Neuronal stem cell (in vitro differentiated cells): Measurements from ENCODE around the gene SRSF3.

Source experiments
- DNase-seq: peaks from one replicate; pipeline ENCODE4 v3.0.0-alpha.2; 2013; ENCODE audit warnings: low spot score
- H2AFZ ChIP-seq: one replicate; pipeline ENCODE4 v1.6.1; 2013; ENCODE audit warnings: mild to moderate bottlenecking, low read length, inconsistent platforms
- H2AK5ac ChIP-seq: 2 replicates; pipeline ENCODE4 v1.6.1; 2013; ENCODE audit warnings: low read depth, mild to moderate bottlenecking, inconsistent platforms, low read length, moderate library complexity, mixed read lengths
- H2BK120ac ChIP-seq: 2 replicates; pipeline ENCODE4 v1.6.1; 2013; ENCODE audit warnings: low read depth, mild to moderate bottlenecking, inconsistent platforms, low read length, moderate library complexity, mixed read lengths
- H2BK12ac ChIP-seq: one replicate; pipeline ENCODE4 v1.6.1; 2013; ENCODE audit warnings: low read length, inconsistent platforms
- H2BK15ac ChIP-seq: 2 replicates; pipeline ENCODE4 v1.6.1; 2013; ENCODE audit warnings: mild to moderate bottlenecking, low read length, inconsistent platforms, mixed read lengths
- H2BK5ac ChIP-seq: one replicate; pipeline ENCODE4 v1.6.1; 2013; ENCODE audit warnings: inconsistent platforms, mild to moderate bottlenecking, low read length, moderate library complexity
- H3K14ac ChIP-seq: one replicate; pipeline ENCODE4 v1.6.1; 2013; ENCODE audit warnings: low read length, inconsistent platforms
- H3K18ac ChIP-seq: 2 replicates; pipeline ENCODE4 v1.6.1; 2013; ENCODE audit warnings: low read length, inconsistent platforms
- H3K23ac ChIP-seq: 2 replicates; pipeline ENCODE4 v1.6.1; 2013; ENCODE audit warnings: low read depth, mild to moderate bottlenecking, mixed read lengths, low read length, inconsistent platforms; ENCODE audit not compliant: poor library complexity
- H3K27ac ChIP-seq: replicated peaks from 3 replicates; pipeline ENCODE4 v1.5.1; 2013; ENCODE audit warnings: low read length, inconsistent platforms
- H3K27me3 ChIP-seq, 3 experiments: 2 replicates each; pipeline ENCODE4 v1.6.1; 2013; ENCODE audit warnings: low read length in 3 of 3, mild to moderate bottlenecking in 2 of 3, inconsistent platforms in 1 of 3, low read depth in 1 of 3, mixed read lengths in 1 of 3, moderate library complexity in 1 of 3; ENCODE audit not compliant: control insufficient read depth in 3 of 3, insufficient read depth in 3 of 3
- H3K36me3 ChIP-seq, 2 donors: replicated peaks in 1 of 2; 2 replicates each; pipeline ENCODE4 v1.6.1; 2013; ENCODE audit warnings: low read length in 2 of 2; ENCODE audit not compliant: control insufficient read depth in 2 of 2, insufficient read depth in 2 of 2
- H3K4ac ChIP-seq: 2 replicates; pipeline ENCODE4 v1.6.1; 2013; ENCODE audit warnings: inconsistent platforms, mild to moderate bottlenecking, low read length, moderate library complexity
- H3K4me1 ChIP-seq, 2 donors: 1 replicate in 1 of 2; 2 replicates in 1 of 2; pipeline ENCODE4 v1.6.1; 2013; ENCODE audit warnings: low read length in 2 of 2, low read depth in 1 of 2; ENCODE audit not compliant: control insufficient read depth in 2 of 2, insufficient read depth in 1 of 2
- H3K4me2 ChIP-seq: one replicate; pipeline ENCODE4 v1.6.1; 2013; ENCODE audit warnings: mild to moderate bottlenecking, low read length, inconsistent platforms; ENCODE audit not compliant: insufficient read depth, poor library complexity, severe bottlenecking
- H3K4me3 ChIP-seq, 2 donors: 2 replicates each; pipeline ENCODE4 v1.5.1; 2013; ENCODE audit warnings: low read length in 2 of 2, mild to moderate bottlenecking in 2 of 2, inconsistent platforms in 1 of 2, moderate library complexity in 1 of 2
- H3K79me1 ChIP-seq: one replicate; pipeline ENCODE4 v1.6.1; 2013; ENCODE audit warnings: low read depth, mild to moderate bottlenecking, inconsistent platforms, low read length, moderate library complexity
- H3K9ac ChIP-seq: one replicate; pipeline ENCODE4 v1.6.1; 2013; ENCODE audit warnings: mild to moderate bottlenecking, low read depth, low read length, inconsistent platforms; ENCODE audit not compliant: poor library complexity
- H3K9me3 ChIP-seq, 2 donors: replicated peaks in 1 of 2; 2 replicates each; pipeline versions ENCODE3 to v1.6.1; 2013; ENCODE audit warnings: low read length in 2 of 2, mild to moderate bottlenecking in 2 of 2, inconsistent platforms in 1 of 2, low read depth in 1 of 2, mixed read lengths in 1 of 2, moderate library complexity in 1 of 2; ENCODE audit not compliant: control insufficient read depth in 2 of 2, insufficient read depth in 1 of 2
- H4K8ac ChIP-seq: one replicate; pipeline ENCODE4 v1.6.1; 2013; ENCODE audit warnings: low read depth, mild to moderate bottlenecking, inconsistent platforms, low read length, moderate library complexity
- H4K91ac ChIP-seq: one replicate; pipeline ENCODE4 v1.6.1; 2013; ENCODE audit warnings: low read length, low read depth, mild to moderate bottlenecking, inconsistent platforms; ENCODE audit not compliant: poor library complexity
- WGBS, 2 donors: extraction: QIAGEN DNeasy Blood & Tissue Kit; methylation state at CpG; one replicate each; pipeline ENCODE4 v1.1.7; 2013; ENCODE audit warnings: missing lambda C conversion rate in 2 of 2, mixed read lengths in 1 of 2; ENCODE audit not compliant: insufficient read length in 2 of 2, insufficient replicate concordance in 1 of 2; ENCODE audit errors: extremely low coverage in 2 of 2; 5-methylcytosine and 5-hydroxymethylcytosine counted together

Gene SRSF3

GRCh38 chr6:36626636-36627035, 32.5 kb downstream of the SRSF3 start:
- no peaks in the 10 kb centered on the region for H3K79me1 ChIP-seq
- H3K18ac ChIP-seq = no peak overlapping the region
- DNase-seq = no peak
- peaks cover 1 to 5% of the 10 kb centered on the region in 2 donors for H3K4me1 ChIP-seq
- H3K9me3 ChIP-seq = no peaks in the 10 kb centered on the region
- H3K36me3 ChIP-seq = peaks cover 0 to 2% of the 10 kb centered on the region in 2 donors
- H3K27me3 ChIP-seq = peaks cover 0 to 4% (median 0%) of the 10 kb centered on the region in 3 experiments
- H4K91ac ChIP-seq = no peak overlapping the region
- H4K8ac ChIP-seq = no peak overlapping the region
- no CpG with 5 or more reads among the region's 3 CpGs for WGBS, 2 donors
- H2AFZ ChIP-seq = no peak overlapping the region
- H2BK120ac ChIP-seq = no peak overlapping the region
- no peak overlapping the region for H2AK5ac ChIP-seq
- no peak overlapping the region for H3K9ac ChIP-seq
- no peak overlapping the region for H3K14ac ChIP-seq
- H3K4me2 ChIP-seq = no peak overlapping the region
- H3K4ac ChIP-seq = no peak overlapping the region
- no peak overlapping the region for H3K23ac ChIP-seq
- no peak overlapping the region for H2BK5ac ChIP-seq
- H3K27ac ChIP-seq = no peak overlapping the region
- H2BK15ac ChIP-seq = no peak overlapping the region
- no peak overlapping the region for H2BK12ac ChIP-seq
- no peak overlapping the region for H3K4me3 ChIP-seq

DNA sequence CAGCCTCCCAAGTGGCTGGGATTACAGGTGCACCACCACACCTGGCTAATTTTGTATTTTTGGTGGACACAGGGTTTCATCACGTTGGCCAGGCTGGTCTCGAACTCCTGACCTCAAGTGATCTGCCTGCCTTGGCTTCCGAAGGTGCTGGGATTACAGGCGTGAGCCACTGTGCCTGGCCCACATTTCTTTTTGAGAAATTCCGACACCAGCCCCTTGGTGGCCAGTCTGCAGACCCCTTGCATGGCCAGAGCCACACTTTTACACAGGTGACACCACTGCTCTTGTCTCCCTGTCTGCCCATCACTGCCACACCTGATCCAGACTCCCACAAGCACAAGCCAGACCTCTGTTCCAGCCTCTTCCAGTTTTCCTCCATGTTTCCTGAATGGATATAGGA, 33.0 kb downstream of the SRSF3 start:
- Histone ChIP-seq H2AK5ac (no peak overlapping the region), H3K4me1 (peaks cover 2 to 7% of the 10 kb centered on the region in 2 donors), H2BK120ac (no peak overlapping the region), H3K36me3 (peaks cover 0 to 2% of the 10 kb centered on the region in 2 donors), H2AFZ (no peak overlapping the region), H3K27ac (no peak overlapping the region), H3K9me3 (no peaks in the 10 kb centered on the region), H3K18ac (no peak overlapping the region), H3K23ac (no peak overlapping the region), H2BK12ac (no peak overlapping the region), H2BK5ac (no peak overlapping the region), H4K8ac (no peak overlapping the region), H2BK15ac (no peak overlapping the region), H3K9ac (no peak overlapping the region), H3K27me3 (peaks cover 0 to 4% (median 0%) of the 10 kb centered on the region in 3 experiments), H3K4me3 (no peak overlapping the region), H3K14ac (no peak overlapping the region), H3K4me2 (no peak overlapping the region), H3K79me1 (no peaks in the 10 kb centered on the region), H4K91ac (no peak overlapping the region), H3K4ac (no peak overlapping the region)
- no CpG with 5 or more reads among the region's 5 CpGs for WGBS, 2 donors
- DNase-seq = no peak

DNA sequence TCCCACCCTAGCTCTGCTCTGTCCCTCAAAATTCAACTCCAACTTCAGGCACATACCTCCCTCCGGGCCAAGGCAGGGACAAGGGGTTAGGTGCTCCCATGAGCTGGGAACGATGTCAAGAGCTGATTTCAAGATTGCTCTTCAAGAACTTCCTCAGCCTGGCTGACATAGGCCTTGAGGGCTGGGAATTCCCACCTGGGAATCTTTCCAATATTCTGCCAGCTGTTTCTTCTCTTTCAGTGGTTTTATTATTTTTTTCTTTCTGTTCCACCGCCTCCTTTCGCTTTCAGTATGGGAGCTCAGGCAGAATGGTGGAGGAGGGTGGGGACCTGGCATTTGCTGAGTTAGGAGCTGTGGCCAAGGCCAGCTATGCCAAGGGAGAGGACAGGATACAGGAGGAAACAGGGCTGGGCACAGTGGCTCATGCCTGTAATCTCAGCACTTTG, 33.7 kb downstream of the SRSF3 start:
- H2BK15ac ChIP-seq = no peak overlapping the region
- H2AK5ac ChIP-seq = no peak overlapping the region
- H3K9me3 ChIP-seq = no peaks in the 10 kb centered on the region
- H4K8ac ChIP-seq = no peak overlapping the region
- H2BK12ac ChIP-seq = no peak overlapping the region
- WGBS, 2 donors = no CpG with 5 or more reads among the region's 4 CpGs
- H3K4me2 ChIP-seq = no peak overlapping the region
- H3K79me1 ChIP-seq = no peaks in the 10 kb centered on the region
- no peak overlapping the region for H2BK120ac ChIP-seq
- peaks cover 0 to 2% of the 10 kb centered on the region in 2 donors for H3K36me3 ChIP-seq
- no peak overlapping the region for H2BK5ac ChIP-seq
- no peak overlapping the region for H3K9ac ChIP-seq
- H2AFZ ChIP-seq = no peak overlapping the region
- H3K4me3 ChIP-seq = no peak overlapping the region
- no peak overlapping the region for H3K14ac ChIP-seq
- DNase-seq = no peak
- H3K4me1 ChIP-seq = peaks cover 2 to 7% of the 10 kb centered on the region in 2 donors
- H3K4ac ChIP-seq = no peak overlapping the region
- H3K27me3 ChIP-seq = peaks cover 0 to 4% (median 0%) of the 10 kb centered on the region in 3 experiments
- no peak overlapping the region for H3K27ac ChIP-seq
- H3K23ac ChIP-seq = no peak overlapping the region
- H4K91ac ChIP-seq = no peak overlapping the region
- H3K18ac ChIP-seq = no peak overlapping the region

DNA sequence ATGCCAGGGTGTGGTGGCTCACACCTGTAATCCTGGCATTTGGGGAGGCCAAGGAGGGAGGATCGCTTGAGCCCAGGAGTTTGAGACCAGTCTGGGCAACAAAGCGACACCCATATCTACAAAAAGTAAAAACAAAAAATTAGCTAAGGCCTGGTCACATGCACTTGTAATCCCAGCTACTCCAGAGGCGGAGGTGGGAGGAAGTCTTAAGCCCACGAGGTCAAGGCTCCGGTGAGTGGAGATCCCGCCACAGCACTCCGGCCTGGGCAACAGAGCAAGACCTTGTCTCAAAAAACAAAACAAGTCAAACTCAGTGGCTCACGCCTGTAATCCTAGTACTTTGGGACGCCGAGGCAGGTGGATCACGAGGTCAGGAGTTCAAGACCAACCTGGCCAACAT, 35.6 kb downstream of the SRSF3 start:
- Histone ChIP-seq H3K14ac (no peak overlapping the region), H2BK12ac (no peak overlapping the region), H3K23ac (no peak overlapping the region), H4K91ac (no peak overlapping the region), H2AK5ac (no peak overlapping the region), H3K27ac (no peak overlapping the region), H3K4me2 (no peak overlapping the region), H3K4me1 (peaks cover 2 to 7% of the 10 kb centered on the region in 2 donors), H3K9me3 (no peaks in the 10 kb centered on the region), H3K27me3 (peaks cover 0 to 4% (median 0%) of the 10 kb centered on the region in 3 experiments), H2BK5ac (no peak overlapping the region), H2BK120ac (no peak overlapping the region), H3K4me3 (no peak overlapping the region), H3K9ac (no peak overlapping the region), H2AFZ (no peak overlapping the region), H2BK15ac (no peak overlapping the region), H3K79me1 (no peaks in the 10 kb centered on the region), H3K36me3 (no peaks in the 10 kb centered on the region), H3K4ac (no peak overlapping the region), H4K8ac (no peak overlapping the region), H3K18ac (no peak overlapping the region)
- no CpG with 5 or more reads among the region's 11 CpGs for WGBS, 2 donors
- DNase-seq = no peak
